Caco-2 (cell line): ENCODE measurements around the gene GFRA1. TPM values are rescaled to one million over a fixed set of nuclear protein-coding genes. Genes with fewer than 3 reads are reported as not detected.

Experiments used
- BruUV-seq: library from RNA; stranded (reverse); fragments of 400-500 nt; replicated peaks from 2 replicates; lab custom pipeline; 2021; lab: Mats Ljungman, UMichigan
- CTCF ChIA-PET: fragments of 300-600 bp; sonication (Branson Sonifier 250); formaldehyde crosslinking; loops from one replicate; lab custom pipeline; 2022; ENCODE audit warnings: antibody characterized with exemption; lab: Charles Lee
- POLR2A ChIA-PET: fragments of 300-600 bp; sonication (Branson Sonifier 250); formaldehyde crosslinking; loops from one replicate; lab custom pipeline; 2022; ENCODE audit warnings: antibody characterized with exemption; lab: Charles Lee
- DNase-seq, 2 experiments: peaks; one replicate each; pipeline versions ENCODE4 v3.0.0 to v3.0.0-alpha.2; 2020 to 2022
- H3K27me3 ChIP-seq: replicated peaks from 2 replicates; pipeline ENCODE4 v1.6.0; 2011; ENCODE audit warnings: low read length; ENCODE audit not compliant: control insufficient read depth, insufficient read depth
- H3K36me3 ChIP-seq: 2 replicates; pipeline ENCODE4 v1.5.1; 2011; ENCODE audit warnings: low read length; ENCODE audit not compliant: control insufficient read depth, insufficient read depth
- H3K4me1 ChIP-seq: fragments of 250-450 bp; sonication (Bioruptor Pico); 2 replicates; pipeline ENCODE4 v1.5.1; 2020; ENCODE audit warnings: mild to moderate bottlenecking
- H3K4me3 ChIP-seq: 2 replicates; pipeline ENCODE4 v1.5.1; 2011; ENCODE audit warnings: low read depth, mild to moderate bottlenecking, control low read depth, low read length
- H3K9me3 ChIP-seq: fragments of 250-450 bp; sonication (Bioruptor Pico); 2 replicates; pipeline ENCODE4 v1.5.1; 2020; ENCODE audit warnings: mild to moderate bottlenecking, moderate library complexity
- H3K27ac Mint-ChIP-seq: one replicate; pipeline ENCODE4 v1.8.0; 2022; ENCODE audit warnings: mixed read lengths; ENCODE audit not compliant: unreplicated experiment
- H3K27me3 Mint-ChIP-seq: one replicate; pipeline ENCODE4 v1.8.0; 2022; ENCODE audit warnings: mixed read lengths; ENCODE audit not compliant: insufficient read depth, unreplicated experiment
- H3K36me3 Mint-ChIP-seq: one replicate; pipeline ENCODE4 v1.8.0; 2022; ENCODE audit warnings: mild to moderate bottlenecking, mixed read lengths; ENCODE audit not compliant: insufficient read depth, unreplicated experiment
- H3K4me1 Mint-ChIP-seq: one replicate; pipeline ENCODE4 v1.8.0; 2022; ENCODE audit warnings: low read depth, mixed read lengths; ENCODE audit not compliant: unreplicated experiment
- H3K4me3 Mint-ChIP-seq: one replicate; pipeline ENCODE4 v1.8.0; 2022; ENCODE audit warnings: mild to moderate bottlenecking, moderate library complexity, mixed read lengths; ENCODE audit not compliant: unreplicated experiment
- H3K9me3 Mint-ChIP-seq: one replicate; pipeline ENCODE4 v1.8.0; 2022; ENCODE audit warnings: mixed read lengths; ENCODE audit not compliant: unreplicated experiment
- CTCF ChIP-seq, 2 experiments: fragments of 200-600 bp in 1 of 2; IDR thresholded peaks; 1 replicate in 1 of 2; 2 replicates in 1 of 2; pipeline versions ENCODE4 v1.5.1 to v1.8.0; 2011 to 2022; ENCODE audit warnings: antibody characterized with exemption in 1 of 2, control low read depth in 1 of 2, inconsistent platforms in 1 of 2, low read depth in 1 of 2, low read length in 1 of 2, mild to moderate bottlenecking in 1 of 2, moderate library complexity in 1 of 2; ENCODE audit not compliant: insufficient read depth in 1 of 2, severe bottlenecking in 1 of 2, unreplicated experiment in 1 of 2
- intact Hi-C: fragments of 100-400 bp; cut with micrococcal nuclease; formaldehyde crosslinking; loops from one replicate; pipeline ENCODE4 v1.10.0; 2022; ENCODE audit not compliant: unreplicated experiment
- total RNA-seq: library from RNA; stranded (reverse); gene quantifications from 2 replicates; pipeline ENCODE4 v1.2.3, GENCODE V29; 2022

GFRA1 gene
- total RNA-seq, 1 experiment from 2014 or later = not detected

- Histone ChIP-seq H3K27me3 (no peaks in the 10 kb centered on the region), H3K9me3 (no peaks in the 10 kb centered on the region), H3K36me3 (no peaks in the 10 kb centered on the region), H3K4me3 (no peak overlapping the region), H3K4me1 (no peaks in the 10 kb centered on the region)
- intact Hi-C loops = no loop called here
- Mint-ChIP-seq H3K27ac (no peak overlapping the region), H3K9me3 (no peaks in the 10 kb centered on the region), H3K27me3 (peaks cover 3% of the 10 kb centered on the region), H3K4me1 (no peaks in the 10 kb centered on the region), H3K36me3 (no peaks in the 10 kb centered on the region), H3K4me3 (no peak overlapping the region)
- ChIA-PET POLR2A (no interaction called here), CTCF (no interaction called here)
- TF ChIP-seq CTCF (IDR thresholded peaks at IDR 0.05; ENCODE audit: insufficient read depth in 1 of 2, low read depth in 1 of 2, low read length in 1 of 2, severe bottlenecking in 1 of 2, unreplicated experiment in 1 of 2) = no peak
- BruUV-seq = no TSS peak
- DNase-seq = no peak
Observed at GRCh38 chr10:116203661-116204060, 69.3 kb downstream of the GFRA1 start.

GRCh38 chr10:116201670-116202430, 71.2 kb downstream of the GFRA1 start:
- no peak overlapping the region for H3K4me3 ChIP-seq
- Mint-ChIP-seq H3K27ac (no peak overlapping the region), H3K27me3 (peaks cover 3% of the 10 kb centered on the region), H3K4me1 (no peaks in the 10 kb centered on the region), H3K9me3 (no peaks in the 10 kb centered on the region), H3K36me3 (no peaks in the 10 kb centered on the region), H3K4me3 (no peak overlapping the region)
- CTCF ChIA-PET = no interaction called here
- POLR2A ChIA-PET = no interaction called here
- H3K9me3 ChIP-seq = no peaks in the 10 kb centered on the region
- no peaks in the 10 kb centered on the region for H3K27me3 ChIP-seq
- TF ChIP-seq CTCF (IDR thresholded peaks at IDR 0.05; ENCODE audit: insufficient read depth in 1 of 2, low read depth in 1 of 2, low read length in 1 of 2, severe bottlenecking in 1 of 2, unreplicated experiment in 1 of 2) = no peak
- no peak for DNase-seq
- H3K36me3 ChIP-seq = no peaks in the 10 kb centered on the region
- no peaks in the 10 kb centered on the region for H3K4me1 ChIP-seq
- BruUV-seq = no TSS peak
- intact Hi-C loops = no loop called here

GRCh38 chr10:116201011-116201410, 72.0 kb downstream of the GFRA1 start:
- no peak for DNase-seq
- intact Hi-C loops = no loop called here
- Mint-ChIP-seq H3K27ac (no peak overlapping the region), H3K27me3 (peaks cover 3% of the 10 kb centered on the region), H3K4me1 (no peaks in the 10 kb centered on the region), H3K36me3 (no peaks in the 10 kb centered on the region), H3K9me3 (no peaks in the 10 kb centered on the region), H3K4me3 (no peak overlapping the region)
- Histone ChIP-seq H3K27me3 (no peaks in the 10 kb centered on the region), H3K4me3 (no peak overlapping the region), H3K9me3 (no peaks in the 10 kb centered on the region), H3K36me3 (no peaks in the 10 kb centered on the region), H3K4me1 (no peaks in the 10 kb centered on the region)
- CTCF ChIA-PET = no interaction called here
- POLR2A ChIA-PET = no interaction called here
- TF ChIP-seq CTCF (IDR thresholded peaks at IDR 0.05; ENCODE audit: insufficient read depth in 1 of 2, low read depth in 1 of 2, low read length in 1 of 2, severe bottlenecking in 1 of 2, unreplicated experiment in 1 of 2) = no peak
- no TSS peak for BruUV-seq
